ENCODE results near the gene TPP2.
A peak's percentile ranks its signal among the peaks of the same experiment; 100 is the strongest.

Gene TPP2

DNA sequence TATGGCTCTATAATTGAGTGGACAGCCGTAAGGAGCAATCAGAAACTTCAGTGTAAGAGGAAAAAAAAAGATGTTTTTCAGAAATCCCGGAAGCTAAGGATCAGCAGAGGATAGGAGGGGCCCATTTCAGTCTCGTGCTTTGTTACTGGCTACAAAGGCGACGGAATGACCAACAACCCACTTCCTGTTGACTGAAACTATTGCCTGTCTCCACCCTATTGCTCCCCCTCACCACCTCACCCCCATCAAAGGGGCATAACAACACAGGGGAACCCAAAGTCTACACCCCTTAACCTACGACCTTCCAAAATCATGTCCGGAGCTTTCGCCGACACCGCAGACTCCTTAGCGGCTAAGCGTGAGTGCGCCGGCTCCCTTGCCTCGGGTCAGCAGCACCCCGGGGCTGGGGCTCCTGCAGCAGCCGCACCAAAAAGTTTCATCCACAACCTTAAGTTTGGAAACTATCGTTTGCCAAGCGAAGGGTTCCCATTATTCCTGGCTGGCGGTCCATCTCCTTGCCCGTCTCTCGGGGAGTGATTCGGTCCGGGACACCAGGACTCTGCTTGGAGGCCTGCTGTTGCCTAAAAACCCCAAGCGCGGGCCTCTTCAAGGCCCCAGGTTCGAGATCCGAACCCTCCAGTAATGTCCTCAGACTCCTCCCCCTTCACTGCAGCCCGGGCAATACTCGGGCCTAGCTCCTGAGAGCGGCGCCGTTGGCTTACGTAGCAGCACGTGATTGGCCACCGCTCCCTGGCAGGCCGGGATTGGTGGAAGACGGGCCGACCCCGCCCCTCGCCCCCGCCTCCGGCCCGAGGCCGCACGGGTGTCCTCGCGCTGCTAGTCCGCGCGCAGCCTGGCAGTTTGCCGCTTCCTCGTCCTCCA is at the start of gene TPP2:
Gene TPP2 (plus strand): TSS at position 840 of the 882 bp plus-strand sequence. CDS start 53 bp downstream, outside the sequence.
- DNase-seq = peak; percentile 53 to 99 (median 97)

DNA sequence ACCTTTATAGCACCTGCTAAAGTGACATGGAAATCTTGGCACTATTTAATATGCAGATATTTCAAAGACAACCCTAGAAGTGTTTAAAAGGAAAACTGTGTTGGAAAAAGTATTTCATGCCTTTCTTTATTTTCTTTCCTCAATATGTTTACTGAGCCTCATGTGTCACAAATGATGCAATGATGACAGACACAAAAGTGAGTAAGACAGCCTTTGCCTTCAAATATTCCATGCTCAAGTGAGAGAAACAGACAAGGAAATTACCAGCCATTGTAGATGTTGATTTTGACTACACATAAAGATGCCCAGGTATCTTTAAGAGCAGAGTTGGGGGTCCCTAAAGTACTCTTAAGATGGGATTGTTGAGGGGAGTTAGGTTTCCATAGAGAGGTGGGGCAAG is 48.0 kb upstream of the TPP2 start:
- DNase-seq = no peak

DNA sequence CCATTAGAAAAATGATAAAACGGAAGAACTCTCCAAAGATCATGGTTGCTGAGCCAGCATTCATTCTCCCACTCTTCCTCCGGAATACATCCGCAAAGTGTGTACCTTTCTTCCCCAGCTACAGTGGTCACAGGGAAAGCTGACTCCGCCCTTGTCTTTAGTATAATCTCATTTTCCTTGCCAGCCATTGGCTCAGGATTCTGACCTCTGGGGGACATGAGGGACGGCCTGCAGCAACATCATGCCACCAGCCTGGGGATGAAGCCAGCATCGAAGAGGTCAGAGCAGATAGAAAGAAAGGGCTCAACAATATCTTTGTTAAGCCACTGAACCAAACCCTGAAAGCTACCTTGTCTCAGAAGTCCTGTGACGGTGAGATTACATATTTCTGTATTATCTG is 46.3 kb upstream of the TPP2 start:
- no peak for DNase-seq

DNA sequence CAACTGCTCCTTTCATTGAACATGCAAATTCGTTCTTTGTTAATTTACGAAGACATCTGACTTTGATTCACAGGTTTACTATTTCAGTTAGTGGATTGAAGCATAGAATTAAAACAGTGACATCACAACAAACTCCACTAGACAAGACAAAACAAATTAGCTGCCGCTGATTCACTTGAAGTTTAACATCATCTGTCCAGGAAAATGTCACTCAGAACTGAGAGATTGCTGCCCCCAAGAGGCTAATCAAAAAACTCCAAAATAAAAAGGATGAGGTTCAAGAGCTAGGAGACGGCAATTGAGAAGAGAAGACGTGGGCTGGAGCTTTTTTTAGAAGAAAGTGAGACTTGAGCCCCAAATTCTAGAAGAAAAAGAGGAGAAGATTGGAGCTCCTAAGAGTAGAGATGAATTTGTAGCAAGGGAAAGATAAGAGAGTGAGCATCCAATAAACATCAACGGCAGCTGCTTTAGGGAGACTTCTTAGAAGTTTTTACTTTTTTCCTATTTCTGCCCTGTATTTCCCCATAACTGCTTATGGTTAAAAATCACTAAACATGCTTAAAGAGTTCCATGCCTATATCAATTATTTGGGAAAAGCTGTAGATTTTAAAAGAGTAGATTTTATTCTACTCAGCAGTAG is 40.8 kb upstream of the TPP2 start:
- peak in 5 of 51 donors; percentile 2 to 57 (median 15) for DNase-seq

DNA sequence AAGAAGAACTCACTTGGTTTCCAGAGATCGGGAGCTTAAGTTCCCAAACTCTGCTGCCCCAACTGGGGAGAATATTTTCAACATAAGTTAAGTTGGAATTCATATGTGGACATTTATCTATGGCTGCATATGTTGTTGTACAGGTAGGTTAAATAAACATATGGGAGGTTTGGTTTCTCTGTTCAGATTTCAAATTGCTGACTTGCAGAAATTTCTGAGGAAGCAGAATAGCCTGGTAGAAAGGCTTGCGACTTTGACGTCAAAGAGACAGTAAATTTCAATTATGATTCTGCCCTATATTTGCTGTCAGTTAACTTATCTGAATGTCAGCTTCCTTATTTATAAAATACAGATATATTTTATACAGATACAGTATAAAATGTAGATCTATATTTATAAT is 40.0 kb upstream of the TPP2 start:
- DNase-seq = no peak

DNA sequence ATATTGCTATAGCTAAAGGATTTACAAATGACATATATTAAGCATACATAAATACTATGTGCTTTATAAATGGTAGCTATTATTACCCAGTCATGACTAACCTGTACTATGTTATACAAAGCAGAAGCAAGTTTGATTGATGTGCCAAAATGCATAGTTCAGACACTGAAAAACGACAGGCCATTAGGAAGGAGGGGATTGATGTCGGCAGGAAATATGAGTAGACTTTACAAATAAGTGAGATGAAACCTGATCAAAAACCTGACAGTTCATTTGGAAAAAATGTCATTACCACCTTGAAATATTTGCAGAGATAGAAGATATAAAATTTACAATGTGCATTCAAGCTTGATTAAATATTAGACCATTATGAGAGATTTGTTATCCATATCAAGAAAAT is 38.8 kb upstream of the TPP2 start:
- no peak for DNase-seq

DNA sequence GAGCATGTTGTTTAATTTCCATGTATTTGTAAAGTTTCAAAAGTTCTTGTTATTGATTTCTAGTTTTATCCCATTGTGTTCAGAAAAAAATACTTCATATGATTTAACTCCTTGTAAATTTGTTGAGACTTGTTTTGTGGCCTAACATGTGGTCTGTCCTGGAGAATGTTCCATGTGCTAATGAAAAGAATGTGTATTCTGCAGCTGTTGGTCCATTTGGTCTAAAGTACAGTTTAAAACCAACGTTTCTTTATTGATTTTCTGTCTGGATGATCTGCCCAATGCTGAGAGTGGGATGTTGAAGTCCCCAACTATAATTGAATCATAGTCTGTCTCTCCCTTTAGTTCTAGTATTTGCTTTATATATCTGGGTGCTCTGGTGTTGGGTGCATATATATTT is 34.9 kb upstream of the TPP2 start:
- DNase-seq = no peak

DNA sequence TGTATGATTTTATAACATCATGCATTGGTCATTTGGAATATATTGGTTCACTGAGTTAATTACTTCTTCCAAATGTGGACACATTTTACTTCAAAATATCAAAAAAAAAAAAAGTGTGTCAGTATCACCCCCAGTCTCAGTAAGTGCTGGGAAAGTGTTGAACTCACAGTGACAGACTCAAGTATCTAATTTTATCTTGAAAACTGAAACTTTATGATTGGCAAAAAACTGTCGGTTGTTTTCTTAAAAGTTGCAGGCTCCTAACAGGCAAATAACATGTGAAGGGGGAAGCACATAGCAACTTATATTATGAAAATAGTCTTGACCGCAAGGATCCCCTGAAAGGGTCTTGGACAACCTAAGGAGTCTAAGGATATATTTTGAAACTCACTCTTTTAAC is 33.5 kb upstream of the TPP2 start:
- no peak for DNase-seq

DNA sequence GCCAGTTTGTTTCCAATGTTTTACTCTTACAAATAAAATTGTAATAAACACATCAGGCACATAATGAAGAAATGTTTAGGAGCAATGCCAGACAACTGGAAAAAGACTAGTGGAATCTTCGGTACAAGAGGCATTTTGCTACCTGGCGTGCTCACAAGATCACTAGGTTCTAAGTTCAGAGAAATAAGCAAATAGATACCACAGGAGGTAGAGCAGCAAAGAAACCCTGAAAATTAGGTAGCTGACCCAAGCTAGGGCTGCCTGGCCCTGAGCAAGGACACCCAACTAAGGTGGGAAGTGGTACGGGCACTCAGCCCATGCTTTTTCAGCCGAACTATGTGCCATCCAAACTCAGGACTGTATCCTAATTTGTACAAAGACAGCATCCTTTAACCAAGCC is 32.2 kb upstream of the TPP2 start:
- no peak for DNase-seq

DNA sequence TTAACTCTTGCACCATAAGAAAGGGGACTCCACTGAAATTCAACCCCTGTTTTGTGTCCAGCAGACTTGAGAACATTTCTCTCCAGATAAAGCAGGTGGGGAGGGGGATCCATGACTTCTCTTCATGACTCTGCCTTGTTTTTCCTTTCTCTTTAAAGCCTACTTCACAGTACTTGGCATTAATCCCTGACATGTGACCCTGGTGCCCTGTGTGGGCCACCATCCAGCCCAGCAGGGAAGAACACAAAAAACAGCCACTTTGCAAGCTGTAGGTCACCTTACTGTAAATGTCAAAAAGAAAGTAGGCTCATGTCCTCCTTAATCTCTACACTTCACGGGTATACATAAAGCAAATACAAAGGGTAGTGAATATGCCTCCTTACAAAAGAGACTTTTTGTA is 30.3 kb upstream of the TPP2 start:
- no peak for DNase-seq

DNA sequence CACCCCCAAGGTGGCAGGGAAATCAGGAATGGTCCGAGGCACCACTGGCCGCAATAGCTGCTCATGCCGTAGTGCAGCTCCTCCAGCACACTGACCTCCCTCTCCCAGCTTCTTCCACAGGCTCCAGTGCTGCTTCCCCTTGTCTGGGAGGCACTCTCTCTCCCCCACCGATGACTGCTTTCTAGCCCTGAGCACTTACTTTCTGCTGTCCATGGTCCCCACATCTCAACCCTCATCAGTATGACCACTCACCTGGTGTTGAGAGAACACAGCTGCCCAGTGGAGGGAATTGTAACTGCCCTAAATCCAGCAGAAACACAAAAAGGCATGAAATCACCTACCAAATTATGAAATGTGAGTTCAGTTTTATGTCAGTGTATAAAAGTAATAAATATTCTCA is 28.9 kb upstream of the TPP2 start:
- DNase-seq = no peak

DNA sequence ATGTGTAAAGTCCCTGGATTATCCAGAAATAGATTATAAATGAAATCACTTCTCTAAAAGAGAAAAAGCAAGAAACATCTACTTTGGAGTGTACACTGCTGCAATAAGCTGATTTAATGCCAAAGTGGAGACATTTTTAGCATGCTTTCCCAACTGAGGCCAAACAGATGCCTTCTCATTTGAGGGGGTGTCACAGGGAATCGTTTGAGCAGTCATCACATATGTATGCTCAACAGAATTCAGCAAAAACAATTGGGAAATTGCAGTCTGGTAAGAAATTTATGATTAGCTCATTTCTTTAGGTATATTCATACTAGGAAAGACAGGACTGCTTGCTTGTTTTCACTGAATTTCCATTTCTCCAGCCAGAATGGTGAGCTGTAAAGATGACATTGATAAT is 27.3 kb upstream of the TPP2 start:
- DNase-seq = no peak

DNA sequence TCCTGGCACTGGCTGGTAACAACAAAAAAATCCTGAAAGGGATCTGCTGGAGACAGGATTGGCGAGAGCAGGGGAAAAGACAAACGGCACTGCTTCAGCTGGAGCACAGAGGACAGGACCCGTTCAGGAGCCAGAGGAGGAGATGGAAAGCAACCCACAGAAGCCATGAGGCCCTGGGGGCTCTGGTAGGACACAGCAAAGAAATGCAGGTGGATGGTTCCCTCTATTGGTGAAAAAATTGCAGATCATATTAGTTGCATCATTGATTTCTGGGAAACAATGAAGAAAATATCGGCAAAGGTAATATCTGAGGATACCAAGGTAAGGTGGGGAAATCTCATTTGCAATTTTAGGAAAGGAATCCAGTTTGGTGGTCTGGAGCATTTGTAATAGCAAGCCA is 25.7 kb upstream of the TPP2 start:
- DNase-seq = no peak

DNA sequence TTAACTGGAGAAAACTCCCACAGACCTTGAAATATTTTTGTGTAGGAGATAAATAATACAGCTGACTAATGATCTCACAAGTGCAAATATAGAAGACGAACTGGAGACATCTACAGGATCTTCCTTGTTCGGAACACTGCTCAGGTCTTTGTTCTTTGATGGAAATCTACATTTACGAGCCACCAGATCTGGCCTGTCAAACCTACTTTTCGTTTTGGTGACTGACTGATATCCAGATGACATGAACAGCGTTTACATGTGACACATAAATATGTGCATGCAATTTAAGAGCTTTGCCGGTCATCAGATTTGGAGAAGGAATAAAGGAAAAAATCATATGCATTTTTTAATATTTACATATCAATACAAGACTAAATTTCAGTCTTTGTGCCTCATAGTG is 24.5 kb upstream of the TPP2 start:
- DNase-seq = no peak

DNA sequence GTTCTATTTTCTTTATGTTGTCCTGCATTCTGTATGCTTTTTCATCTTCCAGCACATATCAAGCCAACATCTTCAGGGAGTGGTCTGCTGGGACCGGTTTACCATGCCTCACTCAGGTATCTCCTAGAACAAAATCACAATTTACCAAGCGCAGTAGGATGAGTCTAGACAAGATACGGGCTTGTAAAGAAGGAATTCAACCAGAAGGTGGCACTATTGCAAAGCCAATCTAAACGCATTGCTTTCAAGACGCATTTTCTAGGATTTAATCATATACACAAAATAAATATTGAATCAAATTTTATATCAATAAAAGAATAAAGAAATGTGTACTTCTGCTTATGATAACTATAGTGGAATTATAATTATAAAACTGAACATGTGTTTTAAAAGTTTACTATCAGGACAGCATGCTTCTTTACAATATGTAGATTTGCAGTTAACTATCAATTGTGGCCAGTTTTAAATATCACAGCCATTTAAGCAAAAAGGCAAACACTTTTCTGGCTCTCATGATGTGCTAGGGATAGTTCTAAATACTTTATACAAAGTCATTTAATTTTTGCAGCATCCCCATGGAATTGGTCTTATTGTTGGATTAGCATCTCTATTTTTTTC is 16.1 kb upstream of the TPP2 start:
- DNase-seq = peak in 9 of 51 donors; percentile 4 to 62 (median 20)

DNA sequence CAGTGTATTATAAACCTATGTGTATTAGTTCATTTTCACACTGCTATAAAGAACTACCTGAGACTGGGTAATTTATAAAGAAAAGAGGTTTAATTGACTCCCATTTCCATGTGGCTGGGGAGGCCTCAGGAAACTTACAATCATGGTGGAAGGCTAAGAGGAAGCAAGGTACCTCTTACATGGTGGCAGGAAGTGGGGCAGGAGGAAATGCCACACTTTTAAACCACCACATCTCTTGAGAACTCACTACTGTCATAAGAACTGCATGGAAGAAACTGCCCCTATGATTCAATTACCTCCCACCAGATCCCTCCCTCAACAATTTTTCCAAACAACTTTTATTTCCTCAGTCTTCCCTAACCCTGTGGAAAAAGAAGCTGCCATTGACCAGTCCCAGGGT is 14.5 kb upstream of the TPP2 start:
- no peak for DNase-seq

DNA sequence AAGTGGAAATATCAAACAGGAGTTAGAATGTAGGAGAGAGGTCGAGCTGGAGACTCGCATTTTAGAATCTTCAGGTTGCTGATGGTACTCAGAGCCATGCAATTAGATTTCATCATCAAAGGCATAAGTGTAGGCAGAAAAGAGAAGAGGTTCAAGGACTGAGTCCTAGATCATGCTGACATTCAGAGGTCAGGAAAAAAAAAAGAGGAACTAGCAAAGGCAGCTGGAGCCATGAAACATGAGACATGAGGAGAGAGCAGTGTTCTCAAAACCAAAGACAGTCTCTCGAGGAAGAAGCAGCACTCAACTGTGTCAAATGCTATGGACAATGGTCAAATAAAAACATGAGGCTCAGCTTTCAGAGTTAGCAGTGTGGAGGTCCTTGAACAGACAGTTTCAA is 12.4 kb upstream of the TPP2 start:
- peak in 1 of 51 donors; percentile 7 for DNase-seq

DNA sequence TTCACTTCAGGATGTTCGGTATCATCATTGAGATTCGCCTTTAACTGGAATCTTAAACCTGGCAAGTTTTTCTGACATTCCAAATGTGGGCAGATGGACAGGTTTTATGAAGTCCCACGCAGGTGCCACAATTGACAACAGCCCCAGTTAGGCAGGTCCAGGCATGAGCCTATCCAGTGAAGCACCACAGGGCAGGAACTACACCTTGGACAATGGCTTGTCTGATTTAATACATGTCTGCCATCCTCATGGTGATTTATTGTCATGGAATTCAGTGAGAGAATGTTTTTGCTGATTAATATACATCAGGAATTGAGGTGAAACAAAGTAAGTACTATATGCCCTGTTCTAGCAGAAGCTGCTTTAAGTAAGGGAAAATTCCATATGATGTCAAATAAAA is 10.2 kb upstream of the TPP2 start:
- DNase-seq = no peak

DNA sequence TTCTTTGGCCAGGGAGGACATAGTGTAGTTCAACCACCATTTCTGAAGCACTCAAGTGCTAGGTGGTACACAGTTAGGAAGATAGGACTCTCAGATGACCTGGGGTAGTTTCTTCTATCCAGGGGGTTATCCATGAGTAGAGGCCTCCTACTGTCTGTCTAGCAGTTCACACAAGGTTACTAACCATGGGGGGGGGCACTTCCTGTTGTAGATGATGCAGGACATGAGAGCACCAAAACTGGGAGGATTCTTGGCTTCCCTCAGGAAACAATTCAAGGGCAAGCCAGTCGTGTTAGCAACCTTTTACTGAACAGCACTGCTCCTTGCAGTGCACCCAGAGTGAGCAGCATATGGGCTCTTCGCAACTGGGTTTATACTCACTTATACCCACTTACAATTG is 8.9 kb upstream of the TPP2 start:
- no peak for DNase-seq

DNA sequence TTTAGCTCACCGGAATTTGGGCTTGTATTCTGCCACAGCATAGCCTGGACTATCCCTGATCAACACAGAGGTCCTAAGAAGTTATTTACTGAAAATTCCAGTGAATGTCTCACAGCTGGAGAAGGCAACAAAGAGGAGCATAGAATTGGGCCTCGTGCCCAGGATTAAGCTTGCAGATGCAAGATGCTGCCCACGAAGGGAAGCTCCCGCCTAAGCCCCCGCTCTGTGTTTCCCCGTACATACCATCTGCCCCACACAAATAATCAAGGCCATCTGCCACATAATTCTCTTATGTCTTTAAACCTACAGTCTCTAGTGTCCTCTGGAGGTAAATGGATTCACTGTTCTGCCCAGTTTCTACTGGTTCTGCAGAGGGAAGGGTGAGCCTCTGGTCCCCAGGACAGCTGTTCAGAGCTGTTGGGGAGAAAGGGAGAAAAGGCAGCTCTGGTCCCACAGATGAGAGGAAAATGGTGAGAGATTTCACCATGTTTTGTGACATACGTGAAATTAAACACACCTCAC is 7.4 kb upstream of the TPP2 start:
- peak in 2 of 51 donors; percentile 3 to 24 for DNase-seq

DNA sequence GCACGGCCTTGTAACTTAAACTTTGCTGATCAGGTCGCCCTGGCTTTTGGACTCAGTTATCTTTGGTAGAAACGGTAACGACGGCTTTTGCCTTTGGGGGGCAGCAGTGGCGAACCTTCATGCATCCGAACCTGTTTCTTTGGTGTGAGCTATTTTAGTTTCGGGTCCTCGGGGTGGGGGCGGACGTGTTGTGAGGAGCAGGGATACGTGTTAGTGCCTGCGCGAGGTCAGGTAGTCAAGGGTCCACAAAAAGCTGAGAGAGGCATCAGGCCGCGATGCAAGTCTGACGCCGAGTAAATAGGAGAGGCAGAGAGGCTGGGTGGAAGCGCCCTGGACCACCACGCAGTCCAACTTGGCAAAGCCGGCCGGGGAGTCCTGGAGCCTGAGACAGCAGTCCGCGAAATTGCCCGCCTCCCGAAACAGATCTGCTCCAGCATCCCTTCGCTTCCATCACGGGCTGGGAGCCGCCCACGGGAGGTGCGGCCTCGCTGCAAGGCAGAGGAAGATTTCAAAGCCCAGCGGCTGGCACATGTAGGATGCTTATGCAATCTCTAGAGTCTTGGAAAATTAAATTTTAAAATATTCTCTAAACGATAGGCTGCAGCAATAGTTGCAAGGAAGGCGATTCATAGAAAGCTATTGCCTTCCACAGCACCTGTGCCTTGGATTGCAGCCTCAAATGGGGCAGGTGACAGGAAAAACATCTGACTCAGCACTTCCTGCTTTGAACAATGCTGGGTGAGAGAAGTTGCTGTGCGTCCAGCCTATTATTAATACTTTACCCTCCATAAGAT is 4.6 kb upstream of the TPP2 start:
- DNase-seq = peak; percentile 25 to 91 (median 67)

DNA sequence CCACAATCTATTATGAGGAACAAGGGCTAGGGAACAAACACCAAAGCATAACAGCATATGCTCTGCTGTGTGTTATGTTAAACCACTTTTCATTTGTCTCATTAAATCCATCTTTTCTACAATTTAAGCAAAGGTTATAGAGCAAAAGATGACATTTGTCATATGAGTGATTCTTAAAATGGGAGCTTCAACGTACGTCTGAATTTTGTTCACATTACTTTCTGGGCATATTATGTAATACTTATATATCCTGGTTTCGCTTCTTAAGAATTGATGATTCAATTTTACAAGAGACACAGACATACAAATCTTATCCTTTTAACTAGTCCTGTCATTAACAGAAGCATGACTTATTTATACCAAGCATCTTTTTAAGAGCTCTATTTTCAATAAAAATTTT is 3.3 kb upstream of the TPP2 start:
- no peak for DNase-seq

Data from hypothalamus (tissue), 51 donors.